Ishikawa (cell line): ENCODE data around the gene SMC6.

Source experiments
- CREB1 ChIP-seq: IDR thresholded peaks from 2 replicates; pipeline ENCODE4 v1.6.1; 2012; ENCODE audit warnings: low read depth
- EP300 ChIP-seq: IDR thresholded peaks from 2 replicates; pipeline ENCODE4 v1.6.1; 2012; ENCODE audit warnings: borderline replicate concordance
- RAD21 ChIP-seq: IDR thresholded peaks from 2 replicates; pipeline ENCODE4 v1.6.1; 2012; ENCODE audit warnings: low read depth
- TAF1 ChIP-seq: IDR thresholded peaks from 2 replicates; pipeline ENCODE4 v1.6.1; 2012; ENCODE audit warnings: low read depth, mild to moderate bottlenecking
- TEAD4 ChIP-seq: IDR thresholded peaks from 2 replicates; pipeline ENCODE4 v1.6.1; 2012
- TF ChIP-seq, protein P1 (sequence below): IDR thresholded peaks from 2 replicates; pipeline ENCODE4 v1.6.1; 2012; ENCODE audit warnings: low read depth, mild to moderate bottlenecking
- TF ChIP-seq, protein P2 (sequence below): IDR thresholded peaks from 2 replicates; pipeline ENCODE4 v1.6.1; 2012

DNA sequence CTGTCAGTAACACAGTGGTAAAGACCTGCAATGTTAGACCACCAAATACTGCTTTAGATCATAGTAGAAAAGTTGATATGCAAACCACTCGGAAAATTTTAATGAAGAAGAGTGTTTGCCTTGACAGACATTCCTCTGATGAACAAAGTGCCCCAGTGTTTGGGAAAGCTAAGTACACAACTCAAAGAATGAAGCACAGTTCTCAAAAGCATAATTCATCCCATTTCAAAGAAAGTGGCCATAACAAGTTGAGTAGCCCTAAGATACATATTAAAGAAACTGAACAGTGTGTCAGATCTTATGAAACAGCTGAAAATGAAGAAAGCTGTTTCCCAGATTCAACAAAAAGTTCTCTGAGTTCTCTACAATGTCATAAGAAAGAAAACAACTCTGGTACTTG is 27.9 kb upstream of the SMC6 start:
- TF ChIP-seq TAF1 (no peak), EP300 (no peak), TEAD4 (no peak), RAD21 (no peak), CREB1 (no peak)
- TF ChIP-seq, protein P1, sequence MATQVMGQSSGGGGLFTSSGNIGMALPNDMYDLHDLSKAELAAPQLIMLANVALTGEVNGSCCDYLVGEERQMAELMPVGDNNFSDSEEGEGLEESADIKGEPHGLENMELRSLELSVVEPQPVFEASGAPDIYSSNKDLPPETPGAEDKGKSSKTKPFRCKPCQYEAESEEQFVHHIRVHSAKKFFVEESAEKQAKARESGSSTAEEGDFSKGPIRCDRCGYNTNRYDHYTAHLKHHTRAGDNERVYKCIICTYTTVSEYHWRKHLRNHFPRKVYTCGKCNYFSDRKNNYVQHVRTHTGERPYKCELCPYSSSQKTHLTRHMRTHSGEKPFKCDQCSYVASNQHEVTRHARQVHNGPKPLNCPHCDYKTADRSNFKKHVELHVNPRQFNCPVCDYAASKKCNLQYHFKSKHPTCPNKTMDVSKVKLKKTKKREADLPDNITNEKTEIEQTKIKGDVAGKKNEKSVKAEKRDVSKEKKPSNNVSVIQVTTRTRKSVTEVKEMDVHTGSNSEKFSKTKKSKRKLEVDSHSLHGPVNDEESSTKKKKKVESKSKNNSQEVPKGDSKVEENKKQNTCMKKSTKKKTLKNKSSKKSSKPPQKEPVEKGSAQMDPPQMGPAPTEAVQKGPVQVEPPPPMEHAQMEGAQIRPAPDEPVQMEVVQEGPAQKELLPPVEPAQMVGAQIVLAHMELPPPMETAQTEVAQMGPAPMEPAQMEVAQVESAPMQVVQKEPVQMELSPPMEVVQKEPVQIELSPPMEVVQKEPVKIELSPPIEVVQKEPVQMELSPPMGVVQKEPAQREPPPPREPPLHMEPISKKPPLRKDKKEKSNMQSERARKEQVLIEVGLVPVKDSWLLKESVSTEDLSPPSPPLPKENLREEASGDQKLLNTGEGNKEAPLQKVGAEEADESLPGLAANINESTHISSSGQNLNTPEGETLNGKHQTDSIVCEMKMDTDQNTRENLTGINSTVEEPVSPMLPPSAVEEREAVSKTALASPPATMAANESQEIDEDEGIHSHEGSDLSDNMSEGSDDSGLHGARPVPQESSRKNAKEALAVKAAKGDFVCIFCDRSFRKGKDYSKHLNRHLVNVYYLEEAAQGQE: no peak
- TF ChIP-seq, protein P2, sequence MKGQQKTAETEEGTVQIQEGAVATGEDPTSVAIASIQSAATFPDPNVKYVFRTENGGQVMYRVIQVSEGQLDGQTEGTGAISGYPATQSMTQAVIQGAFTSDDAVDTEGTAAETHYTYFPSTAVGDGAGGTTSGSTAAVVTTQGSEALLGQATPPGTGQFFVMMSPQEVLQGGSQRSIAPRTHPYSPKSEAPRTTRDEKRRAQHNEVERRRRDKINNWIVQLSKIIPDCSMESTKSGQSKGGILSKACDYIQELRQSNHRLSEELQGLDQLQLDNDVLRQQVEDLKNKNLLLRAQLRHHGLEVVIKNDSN: no peak
